ENCODE results near the gene SNTG2. TPM values are rescaled to one million over a fixed set of nuclear protein-coding genes. Genes with fewer than 3 reads are reported as not detected.

The SNTG2 gene
- total RNA-seq, 1 donor from 2014 or later = 7.7 TPM

GRCh38 chr2:1306687-1307516, 356.3 kb downstream of the SNTG2 start:
- Mint-ChIP-seq H3K4me1 (ENCODE audit: low read depth, unreplicated experiment) (peaks cover 25% of the 10 kb centered on the region), H3K4me3 (ENCODE audit: unreplicated experiment) (peak overlapping the region; percentile 47), H3K36me3 (ENCODE audit: unreplicated experiment) (no peaks in the 10 kb centered on the region), H3K27ac (ENCODE audit: unreplicated experiment) (peak overlapping the region; percentile 90), H3K27me3 (ENCODE audit: unreplicated experiment) (peaks cover 12% of the 10 kb centered on the region), H3K9me3 (ENCODE audit: unreplicated experiment) (peaks cover 9% of the 10 kb centered on the region)
- no peak for DNase-seq
- TF ChIP-seq CTCF (IDR thresholded peaks at IDR 0.05; ENCODE audit: partially characterized antibody, unreplicated experiment) = no peak

- Mint-ChIP-seq H3K4me1 (ENCODE audit: low read depth, unreplicated experiment) (peaks cover 27% of the 10 kb centered on the region), H3K9me3 (ENCODE audit: unreplicated experiment) (peaks cover 9% of the 10 kb centered on the region), H3K27ac (ENCODE audit: unreplicated experiment) (no peak overlapping the region), H3K36me3 (ENCODE audit: unreplicated experiment) (no peaks in the 10 kb centered on the region), H3K27me3 (ENCODE audit: unreplicated experiment) (peaks cover 12% of the 10 kb centered on the region), H3K4me3 (ENCODE audit: unreplicated experiment) (no peak overlapping the region)
- no peak for TF ChIP-seq CTCF (IDR thresholded peaks at IDR 0.05; ENCODE audit: partially characterized antibody, unreplicated experiment)
- no peak for DNase-seq
These were observed 357.0 kb downstream of the SNTG2 start for GRCh38 chr2:1307670-1308069.

DNA sequence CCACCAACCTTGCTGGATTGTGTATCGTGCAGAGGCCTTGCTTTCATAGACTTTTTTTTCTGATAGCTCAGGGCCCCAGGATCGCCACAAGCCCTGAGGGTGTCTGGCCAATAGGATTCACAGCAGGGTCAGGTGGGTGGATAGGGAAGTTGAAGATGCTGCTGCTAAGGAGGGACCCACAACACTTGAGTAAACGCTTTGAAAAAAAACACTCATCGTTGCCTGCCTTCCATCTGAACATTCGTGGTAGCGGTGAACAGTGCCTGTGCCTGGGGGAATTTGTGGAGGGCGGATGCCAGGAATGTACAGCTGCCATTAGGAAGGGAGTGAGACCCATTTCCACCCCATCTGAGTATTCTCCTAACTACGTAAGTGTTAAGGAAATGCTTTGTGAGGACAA, 358.0 kb downstream of the SNTG2 start:
- Mint-ChIP-seq H3K4me1 (ENCODE audit: low read depth, unreplicated experiment) (peaks cover 27% of the 10 kb centered on the region), H3K4me3 (ENCODE audit: unreplicated experiment) (no peak overlapping the region), H3K36me3 (ENCODE audit: unreplicated experiment) (no peaks in the 10 kb centered on the region), H3K27ac (ENCODE audit: unreplicated experiment) (no peak overlapping the region), H3K9me3 (ENCODE audit: unreplicated experiment) (peaks cover 9% of the 10 kb centered on the region), H3K27me3 (ENCODE audit: unreplicated experiment) (peaks cover 15% of the 10 kb centered on the region)
- DNase-seq = no peak
- TF ChIP-seq CTCF (IDR thresholded peaks at IDR 0.05; ENCODE audit: partially characterized antibody, unreplicated experiment) = no peak

- H3K27me3 Mint-ChIP-seq (ENCODE audit: unreplicated experiment) = peaks cover 15% of the 10 kb centered on the region
- H3K36me3 Mint-ChIP-seq (ENCODE audit: unreplicated experiment) = no peaks in the 10 kb centered on the region
- no peak overlapping the region for H3K27ac Mint-ChIP-seq (ENCODE audit: unreplicated experiment)
- H3K4me3 Mint-ChIP-seq (ENCODE audit: unreplicated experiment) = no peak overlapping the region
- H3K9me3 Mint-ChIP-seq (ENCODE audit: unreplicated experiment) = peaks cover 9% of the 10 kb centered on the region
- DNase-seq = no peak
- H3K4me1 Mint-ChIP-seq (ENCODE audit: low read depth, unreplicated experiment) = peaks cover 23% of the 10 kb centered on the region
- no peak for TF ChIP-seq CTCF (IDR thresholded peaks at IDR 0.05; ENCODE audit: partially characterized antibody, unreplicated experiment)
These were observed 358.9 kb downstream of the SNTG2 start for GRCh38 chr2:1309507-1309906.

DNA sequence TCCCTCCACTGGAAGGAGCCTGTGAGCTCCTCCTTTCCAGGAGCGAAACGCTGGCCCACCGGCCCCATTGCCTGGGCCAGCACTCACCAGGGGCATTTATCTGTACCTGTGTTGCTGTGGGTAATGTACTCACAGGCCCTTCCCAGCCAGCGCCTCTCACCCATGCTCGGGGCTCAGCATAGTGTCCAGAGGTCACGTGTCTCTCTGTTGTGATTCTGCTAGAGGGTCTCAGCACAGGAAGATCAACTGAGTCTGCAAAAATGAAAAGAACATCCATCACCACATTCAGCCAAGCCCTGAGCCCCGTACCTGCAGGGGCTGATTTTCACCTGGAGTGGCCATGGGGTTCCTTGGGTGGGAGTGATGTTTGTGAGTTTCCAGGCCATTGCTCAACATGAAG, 359.6 kb downstream of the SNTG2 start:
- H3K4me3 Mint-ChIP-seq (ENCODE audit: unreplicated experiment) = no peak overlapping the region
- peaks cover 9% of the 10 kb centered on the region for H3K9me3 Mint-ChIP-seq (ENCODE audit: unreplicated experiment)
- H3K36me3 Mint-ChIP-seq (ENCODE audit: unreplicated experiment) = no peaks in the 10 kb centered on the region
- no peak for TF ChIP-seq CTCF (IDR thresholded peaks at IDR 0.05; ENCODE audit: partially characterized antibody, unreplicated experiment)
- no peak for DNase-seq
- H3K27me3 Mint-ChIP-seq (ENCODE audit: unreplicated experiment) = peaks cover 15% of the 10 kb centered on the region
- H3K27ac Mint-ChIP-seq (ENCODE audit: unreplicated experiment) = no peak overlapping the region
- H3K4me1 Mint-ChIP-seq (ENCODE audit: low read depth, unreplicated experiment) = peaks cover 23% of the 10 kb centered on the region

All from glutamatergic neuron (in vitro differentiated cells).